ENCODE measurements around the gene NAA16.
"Not testable (repeated sequence)": the region's sequence is repeated elsewhere in the genome, so short reads cannot be mapped to it uniquely, and the experiment has no call there.

NAA16 gene

GRCh38 chr13:41356385-41356648 lies 45.2 kb downstream of the NAA16 start:
- DNase-seq (ENCODE audit: low read depth in 2 of 2), result not testable (repeated sequence)

GRCh38 chr13:41356786-41357185 lies 45.7 kb downstream of the NAA16 start:
- DNase-seq (ENCODE audit: low read depth in 2 of 2), result no peak

GRCh38 chr13:41361491-41361890 lies 50.4 kb downstream of the NAA16 start:
- DNase-seq (ENCODE audit: low read depth in 2 of 2), result no peak

GRCh38 chr13:41364043-41364442 lies 53.0 kb downstream of the NAA16 start:
- DNase-seq (ENCODE audit: low read depth in 2 of 2), result no peak

GRCh38 chr13:41365631-41366030 lies 54.6 kb downstream of the NAA16 start:
- no peak for DNase-seq (ENCODE audit: low read depth in 2 of 2)

- DNase-seq (ENCODE audit: low read depth in 2 of 2), result no peak
These were observed 59.7 kb downstream of the NAA16 start for GRCh38 chr13:41370736-41371135.

GRCh38 chr13:41377446-41377845 lies 66.4 kb downstream of the NAA16 start:
- no peak for DNase-seq (ENCODE audit: low read depth in 2 of 2)

- no peak for DNase-seq (ENCODE audit: low read depth in 2 of 2)
These were observed 71.4 kb downstream of the NAA16 start for GRCh38 chr13:41382431-41382830.

- no peak for DNase-seq (ENCODE audit: low read depth in 2 of 2)
These were observed 72.3 kb downstream of the NAA16 start for GRCh38 chr13:41383386-41383785.

- no peak for DNase-seq (ENCODE audit: low read depth in 2 of 2)
These were observed 73.9 kb downstream of the NAA16 start for GRCh38 chr13:41384749-41385503.

GRCh38 chr13:41386211-41386610 lies 75.1 kb downstream of the NAA16 start:
- no peak for DNase-seq (ENCODE audit: low read depth in 2 of 2)

GRCh38 chr13:41387576-41387975 lies 76.5 kb downstream of the NAA16 start:
- DNase-seq (ENCODE audit: low read depth in 2 of 2), result no peak

GRCh38 chr13:41388143-41388881 lies 77.2 kb downstream of the NAA16 start:
- DNase-seq (ENCODE audit: low read depth in 2 of 2), result no peak

- no peak for DNase-seq (ENCODE audit: low read depth in 2 of 2)
These were observed 78.5 kb downstream of the NAA16 start for GRCh38 chr13:41389580-41389979.

GRCh38 chr13:41394166-41394565 lies 83.1 kb downstream of the NAA16 start:
- DNase-seq (ENCODE audit: low read depth in 2 of 2), result no peak

GRCh38 chr13:41398494-41399170 lies 87.6 kb downstream of the NAA16 start:
- DNase-seq (ENCODE audit: low read depth in 2 of 2), result no peak

GRCh38 chr13:41401366-41401765 lies 90.3 kb downstream of the NAA16 start:
- DNase-seq (ENCODE audit: low read depth in 2 of 2), result no peak

- no peak for DNase-seq (ENCODE audit: low read depth in 2 of 2)
These were observed 91.8 kb downstream of the NAA16 start for GRCh38 chr13:41402691-41403511.

- no peak for DNase-seq (ENCODE audit: low read depth in 2 of 2)
These were observed 92.9 kb downstream of the NAA16 start for GRCh38 chr13:41403983-41404382.

GRCh38 chr13:41405367-41405766 lies 94.3 kb downstream of the NAA16 start:
- DNase-seq (ENCODE audit: low read depth in 2 of 2), result no peak

- no peak for DNase-seq (ENCODE audit: low read depth in 2 of 2)
These were observed 96.3 kb downstream of the NAA16 start for GRCh38 chr13:41407380-41407779.

GRCh38 chr13:41408121-41408520 lies 97.1 kb downstream of the NAA16 start:
- DNase-seq (ENCODE audit: low read depth in 2 of 2), result no peak
